H1 (cell line): ENCODE data around the gene PRSS38. TPM values are rescaled to one million over a fixed set of nuclear protein-coding genes. Genes with fewer than 3 reads are reported as not detected.

Experiments used
- CTCF ChIA-PET: fragments of 300-600 bp; sonication (Branson Sonifier 250); formaldehyde crosslinking; loops from one replicate; lab custom pipeline; 2021; ENCODE audit not compliant: partially characterized antibody; lab: Charles Lee
- POLR2A ChIA-PET: fragments of 300-600 bp; sonication (Branson Sonifier 250); formaldehyde crosslinking; loops from one replicate; lab custom pipeline; 2021; ENCODE audit warnings: inconsistent platforms; ENCODE audit not compliant: partially characterized antibody; lab: Charles Lee
- DNase-seq, 2 experiments: peaks; one replicate each; pipeline versions ENCODE4 v3.0.0 to v3.0.0-alpha.2; 2010 to 2022; ENCODE audit warnings: low spot score in 2 of 2, low read depth in 1 of 2, mixed read lengths in 1 of 2
- FAIRE-seq: peaks from 2 replicates; lab custom pipeline; 2011; peaks lifted over from hg19 to GRCh38; lab: Jason Lieb, UNC
- H2AFZ ChIP-seq: 2 replicates; pipeline ENCODE4 v1.8.1; 2012; ENCODE audit warnings: low read length, inconsistent platforms
- H2AK5ac ChIP-seq: 2 replicates; pipeline ENCODE4 v1.6.1; 2013; ENCODE audit warnings: low read depth, low read length
- H2BK120ac ChIP-seq: replicated peaks from 2 replicates; pipeline ENCODE3; 2013; ENCODE audit warnings: low read depth, low read length, inconsistent platforms
- H2BK12ac ChIP-seq: 2 replicates; pipeline ENCODE4 v1.6.1; 2013; ENCODE audit warnings: low read depth, low read length
- H2BK15ac ChIP-seq: 2 replicates; pipeline ENCODE4 v1.6.1; 2013; ENCODE audit warnings: low read length
- H2BK20ac ChIP-seq: 2 replicates; pipeline ENCODE4 v1.6.1; 2013; ENCODE audit warnings: low read length
- H2BK5ac ChIP-seq: 2 replicates; pipeline ENCODE4 v1.6.1; 2013; ENCODE audit warnings: low read depth, low read length
- H3K14ac ChIP-seq: 2 replicates; pipeline ENCODE4 v1.6.1; 2013; ENCODE audit warnings: inconsistent platforms; ENCODE audit not compliant: insufficient read length
- H3K18ac ChIP-seq: 2 replicates; pipeline ENCODE4 v1.6.1; 2013; ENCODE audit warnings: low read length; ENCODE audit errors: extremely low read depth
- H3K23ac ChIP-seq: 2 replicates; pipeline ENCODE4 v1.6.1; 2013; ENCODE audit warnings: inconsistent platforms; ENCODE audit not compliant: insufficient read length
- H3K23me2 ChIP-seq: 2 replicates; pipeline ENCODE4 v1.6.1; 2013; ENCODE audit warnings: low read depth, low read length
- H3K27ac ChIP-seq: 2 replicates; pipeline ENCODE4 v1.6.1; 2011; ENCODE audit warnings: low read depth, low read length, inconsistent platforms
- H3K27me3 ChIP-seq, 4 experiments: replicated peaks in 1 of 4; 1 replicate in 1 of 4; 2 replicates in 3 of 4; pipeline versions ENCODE4 v1.6.1 to v1.8.1; 2011 to 2013; ENCODE audit warnings: low read length in 3 of 4, mild to moderate bottlenecking in 3 of 4, inconsistent platforms in 2 of 4, mixed read lengths in 2 of 4, moderate library complexity in 1 of 4; ENCODE audit not compliant: control insufficient read depth in 3 of 4, insufficient read depth in 3 of 4; ENCODE audit errors: extremely low read depth in 1 of 4
- H3K36me3 ChIP-seq, 4 experiments: 2 replicates each; pipeline versions ENCODE4 v1.6.1 to v1.8.1; 2011 to 2013; ENCODE audit warnings: mild to moderate bottlenecking in 4 of 4, low read length in 3 of 4, moderate library complexity in 2 of 4, control low read depth in 1 of 4, inconsistent platforms in 1 of 4; ENCODE audit not compliant: insufficient read depth in 4 of 4, control insufficient read depth in 2 of 4
- H3K4ac ChIP-seq: replicated peaks from 2 replicates; pipeline ENCODE3; 2013; ENCODE audit warnings: low read length, low read depth, mixed read lengths, inconsistent platforms; ENCODE audit not compliant: insufficient read length
- H3K4me1 ChIP-seq, 4 experiments: replicated peaks in 1 of 4; 1 replicate in 1 of 4; 2 replicates in 3 of 4; pipeline versions ENCODE4 v1.6.1 to v1.8.1; 2011 to 2013; ENCODE audit warnings: low read length in 3 of 4, inconsistent platforms in 2 of 4, mixed read lengths in 1 of 4; ENCODE audit not compliant: insufficient read depth in 4 of 4, control insufficient read depth in 3 of 4
- H3K4me2 ChIP-seq, 2 experiments: 2 replicates each; pipeline versions ENCODE4 v1.6.1 to v1.8.1; 2011 to 2013; ENCODE audit warnings: low read depth in 2 of 2, low read length in 2 of 2, control low read depth in 1 of 2, inconsistent platforms in 1 of 2, mild to moderate bottlenecking in 1 of 2; ENCODE audit not compliant: insufficient read depth in 1 of 2
- H3K4me3 ChIP-seq, 4 experiments: fragments of 200-600, 300-600 bp in 1 of 4; sonication (generic), shearing (Covaris generic), sonication (Bioruptor Twin) in 1 of 4; 2 replicates each; pipeline versions ENCODE4 v1.5.1 to v1.8.1; 2011 to 2016; ENCODE audit warnings: low read length in 4 of 4, low read depth in 3 of 4, control low read depth in 2 of 4, inconsistent platforms in 2 of 4, mild to moderate bottlenecking in 2 of 4, mixed read lengths in 1 of 4, moderate library complexity in 1 of 4; ENCODE audit not compliant: insufficient read depth in 2 of 4; ENCODE audit errors: extremely low read depth in 1 of 4
- H3K56ac ChIP-seq: replicated peaks from 2 replicates; pipeline ENCODE3; 2013; ENCODE audit warnings: low read depth, mild to moderate bottlenecking, mixed read lengths, low read length, inconsistent platforms; ENCODE audit not compliant: insufficient read length
- H3K79me1 ChIP-seq: 2 replicates; pipeline ENCODE4 v1.6.1; 2013; ENCODE audit warnings: low read depth, low read length, control low read depth
- H3K79me2 ChIP-seq, 2 experiments: 2 replicates each; pipeline versions ENCODE4 v1.6.1 to v1.8.1; 2012 to 2013; ENCODE audit warnings: low read length in 2 of 2, mild to moderate bottlenecking in 2 of 2, inconsistent platforms in 1 of 2; ENCODE audit not compliant: insufficient read depth in 2 of 2, control insufficient read depth in 1 of 2
- H3K9ac ChIP-seq, 4 experiments: replicated peaks in 1 of 4; 1 replicate in 1 of 4; 2 replicates in 3 of 4; pipeline versions ENCODE4 v1.6.1 to v1.8.1; 2011 to 2013; ENCODE audit warnings: low read depth in 3 of 4, low read length in 3 of 4, control low read depth in 2 of 4, mild to moderate bottlenecking in 2 of 4, moderate library complexity in 2 of 4, inconsistent platforms in 1 of 4; ENCODE audit errors: extremely low read depth in 1 of 4
- H3K9me3 ChIP-seq, 2 experiments: 2 replicates each; pipeline versions ENCODE4 v1.6.1 to v1.8.1; 2012 to 2013; ENCODE audit warnings: mild to moderate bottlenecking in 2 of 2, moderate library complexity in 2 of 2, control low read depth in 1 of 2, inconsistent platforms in 1 of 2, low read depth in 1 of 2, low read length in 1 of 2, mixed read lengths in 1 of 2; ENCODE audit not compliant: insufficient read depth in 2 of 2
- H4K20me1 ChIP-seq, 2 experiments: replicated peaks in 1 of 2; 2 replicates each; pipeline versions ENCODE3 to v1.8.1; 2011 to 2013; ENCODE audit warnings: inconsistent platforms in 2 of 2, low read length in 2 of 2, mild to moderate bottlenecking in 1 of 2; ENCODE audit not compliant: insufficient read depth in 2 of 2, control insufficient read depth in 1 of 2
- H4K5ac ChIP-seq: 2 replicates; pipeline ENCODE4 v1.6.1; 2013; ENCODE audit warnings: low read length, low read depth, mixed read lengths, inconsistent platforms; ENCODE audit not compliant: insufficient read length
- H4K8ac ChIP-seq: 2 replicates; pipeline ENCODE4 v1.8.0; 2013; ENCODE audit warnings: mild to moderate bottlenecking, moderate library complexity, low read length, inconsistent platforms; ENCODE audit not compliant: insufficient read depth; ENCODE audit errors: extremely low read depth
- H4K91ac ChIP-seq: replicated peaks from 2 replicates; pipeline ENCODE3; 2013; ENCODE audit warnings: low read length, mixed read lengths, inconsistent platforms; ENCODE audit not compliant: insufficient read length
- RNF2 ChIP-seq: fragments of 200-900, 300-1000 bp; sonication (generic); IDR thresholded peaks from 2 replicates; pipeline ENCODE4 v1.7.1; 2016; ENCODE audit warnings: borderline replicate concordance, low read depth, mild to moderate bottlenecking, antibody characterized with exemption, low read length; ENCODE audit not compliant: poor library complexity, severe bottlenecking; ENCODE audit errors: missing control alignments
- WGBS, 2 experiments: shearing (Covaris generic) in 1 of 2; methylation state at CpG; one replicate each; pipeline versions ENCODE4 v1.1.6 to v1.1.7; 2013 to 2015; ENCODE audit warnings: low lambda C conversion rate in 2 of 2, mixed read lengths in 2 of 2, inconsistent platforms in 1 of 2, low coverage in 1 of 2, missing lambda C conversion rate in 1 of 2; ENCODE audit not compliant: insufficient replicate concordance in 2 of 2, insufficient coverage in 1 of 2, insufficient read length in 1 of 2; ENCODE audit errors: extremely low coverage in 1 of 2, missing lambda C conversion rate in 1 of 2; 5-methylcytosine and 5-hydroxymethylcytosine counted together
- polyA plus RNA-seq, 7 experiments: library from polyadenylated mRNA; depleted of rRNA in 3 of 7; stranded (reverse) in 5 of 7; unstranded in 2 of 7; fragments of >200 nt in 5 of 7; fragments of 200-250 nt in 2 of 7; gene quantifications; 1 replicate in 5 of 7; 2 replicates in 1 of 7; 4 replicates in 1 of 7; pipeline versions ENCODE4 v1.2.1 to v1.2.3, GENCODE V29; 2011 to 2013; ENCODE audit warnings: missing spikeins in 2 of 7, mixed read lengths in 2 of 7
- total RNA-seq: library from RNA; stranded (reverse); fragmentation: NEBNext Ultra II Directional; extraction: Animal tissue kit (Norgen Biotek cat#: 25700); gene quantifications from 2 replicates; pipeline ENCODE4 v1.2.1, GENCODE V29; 2021

Gene PRSS38
- total and polyA plus RNA-seq, 2 of the 8 experiments (the other 6 are each of a cell fraction or from before 2014, with no cell fraction given), result not detected

DNA sequence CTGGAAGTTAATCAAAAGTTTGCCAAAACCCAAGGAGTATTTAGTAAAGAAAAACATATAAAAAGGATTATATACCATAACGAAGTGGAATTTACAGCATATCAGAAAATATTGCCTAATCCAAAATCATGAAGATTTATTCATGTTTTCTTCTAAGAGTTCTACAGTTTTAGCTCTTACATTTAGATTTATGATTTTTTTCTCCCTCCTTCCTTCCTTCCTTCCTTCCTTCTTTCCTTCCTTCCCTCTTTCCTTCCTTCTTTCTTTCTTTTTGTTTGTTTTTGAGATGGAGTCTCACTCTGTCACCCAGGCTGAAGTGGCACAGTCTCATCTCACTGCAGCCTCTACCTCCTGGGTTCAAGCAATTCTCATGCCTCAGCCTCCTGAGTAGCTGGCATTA lies 15.7 kb upstream of the PRSS38 start:
- Histone ChIP-seq H2BK20ac (no peak overlapping the region), H3K9ac (no peak overlapping the region), H3K27ac (no peak overlapping the region), H3K27me3 (peaks cover 0 to 3% (median 0%) of the 10 kb centered on the region in 4 experiments; a peak in 1 of 7 replicates), H2AFZ (no peak overlapping the region), H3K23ac (no peak overlapping the region), H3K4ac (no peak overlapping the region), H3K18ac (no peak overlapping the region), H4K91ac (no peak overlapping the region), H3K56ac (no peak overlapping the region), H3K4me3 (no peak overlapping the region), H3K36me3 (no peaks in the 10 kb centered on the region), H3K4me2 (no peak overlapping the region), H3K4me1 (peaks cover 0 to 2% (median 2%) of the 10 kb centered on the region in 4 experiments; a peak in 4 of 7 replicates), H3K79me1 (no peaks in the 10 kb centered on the region), H2AK5ac (no peak overlapping the region), H2BK5ac (no peak overlapping the region), H3K9me3 (no peaks in the 10 kb centered on the region), H4K5ac (no peak overlapping the region), H3K79me2 (no peaks in the 10 kb centered on the region), H3K14ac (no peak overlapping the region), H4K20me1 (peaks cover 0 to 1% of the 10 kb centered on the region in 2 experiments), H2BK15ac (no peak overlapping the region), H2BK12ac (no peak overlapping the region), H4K8ac (no peak overlapping the region; the same call in 1 of the 2 replicates), H3K23me2 (no peaks in the 10 kb centered on the region), H2BK120ac (no peak overlapping the region)
- DNase-seq, result no peak
- no peak for FAIRE-seq
- ChIA-PET CTCF (no interaction called here), POLR2A (interaction anchor here (1.3 kb wide), 1 partner anchor 10 kb away, joined by 4 read pairs; no protein-coding TSS in a partner anchor)
- 82% methylated on average over 1 of the region's 1 CpG; no CpG with 5 or more reads in 1 of the 2 experiments for WGBS, 2 experiments
- no peak for TF ChIP-seq RNF2
